B cell (primary cell): ENCODE results near the gene SELENON. TPM values are rescaled to one million over a fixed set of nuclear protein-coding genes. Genes with fewer than 3 reads are reported as not detected.
A peak's percentile ranks its signal among the peaks of the same experiment; 100 is the strongest.

Experiments
- ATAC-seq: fragments of 200-7000 bp; cut with Tn5 transposase; one replicate; pipeline ENCODE4 v1.10.0; 2021; ENCODE audit warnings: low read depth, mild to moderate bottlenecking, moderate number of reproducible peaks, moderate library complexity
- CTCF ChIA-PET: fragments of 350-600 bp; sonication (Branson Sonifier 250); formaldehyde crosslinking; loops from one replicate; lab custom pipeline; 2021; ENCODE audit warnings: antibody characterized with exemption, inconsistent platforms; lab: Charles Lee
- POLR2A ChIA-PET: fragments of 350-600 bp; sonication (Branson Sonifier 250); formaldehyde crosslinking; loops from one replicate; lab custom pipeline; 2021; ENCODE audit warnings: antibody characterized with exemption; lab: Charles Lee
- DNase-seq: peaks from one replicate; pipeline ENCODE4 v3.0.0; 2013
- H2AFZ ChIP-seq: 2 replicates; pipeline ENCODE4 v1.6.1; 2012; ENCODE audit warnings: mild to moderate bottlenecking, low read depth, low read length; ENCODE audit not compliant: insufficient read depth, poor library complexity, severe bottlenecking
- H3K27ac ChIP-seq, 2 donors: 1 replicate in 1 of 2; 2 replicates in 1 of 2; pipeline ENCODE4 v1.5.1; 2012 to 2013; ENCODE audit warnings: low read length in 2 of 2, mild to moderate bottlenecking in 2 of 2, moderate library complexity in 1 of 2
- H3K27me3 ChIP-seq, 4 experiments: fragments of 200-600 bp in 1 of 4; sonication (generic) in 1 of 4; replicated peaks in 1 of 4; 1 replicate in 2 of 4; 2 replicates in 2 of 4; pipeline versions ENCODE4 v1.6.1 to v1.7.0; 2013 to 2016; ENCODE audit warnings: low read length in 3 of 4, mild to moderate bottlenecking in 2 of 4, mixed read lengths in 1 of 4, moderate library complexity in 1 of 4; ENCODE audit not compliant: insufficient read depth in 4 of 4, control insufficient read depth in 3 of 4; ENCODE audit errors: control extremely low read depth in 1 of 4
- H3K36me3 ChIP-seq, 2 experiments: replicated peaks in 1 of 2; 1 replicate in 1 of 2; 2 replicates in 1 of 2; pipeline versions ENCODE4 v1.6.1 to v1.7.1; 2013; ENCODE audit warnings: low read length in 1 of 2; ENCODE audit not compliant: insufficient read depth in 2 of 2, control insufficient read depth in 1 of 2; ENCODE audit errors: control extremely low read depth in 1 of 2, extremely low read depth in 1 of 2
- H3K4me1 ChIP-seq, 2 donors: fragments of 200-600 bp in 1 of 2; sonication (generic) in 1 of 2; 1 replicate in 1 of 2; 2 replicates in 1 of 2; pipeline versions ENCODE4 v1.5.1 to v1.6.1; 2013 to 2017; ENCODE audit warnings: low read length in 2 of 2; ENCODE audit not compliant: control insufficient read depth in 2 of 2, insufficient read depth in 2 of 2
- H3K4me2 ChIP-seq: replicated peaks from 2 replicates; pipeline ENCODE3; 2012; ENCODE audit warnings: mild to moderate bottlenecking, low read depth, low read length; ENCODE audit not compliant: poor library complexity, severe bottlenecking
- H3K4me3 ChIP-seq, 5 experiments: fragments of 200-600 bp in 1 of 5; sonication (generic) in 1 of 5; 1 replicate in 3 of 5; 2 replicates in 2 of 5; pipeline versions ENCODE4 v1.5.1 to v1.7.0; 2011 to 2016; ENCODE audit warnings: low read length in 4 of 5, mild to moderate bottlenecking in 4 of 5, low read depth in 2 of 5, control low read depth in 1 of 5, moderate library complexity in 1 of 5; ENCODE audit not compliant: insufficient read depth in 1 of 5; ENCODE audit errors: control extremely low read depth in 1 of 5, extremely low read depth in 1 of 5
- H3K79me2 ChIP-seq: fragments of 200-600 bp; sonication (generic); one replicate; pipeline ENCODE4 v1.6.0; 2016; ENCODE audit warnings: low read length; ENCODE audit not compliant: control insufficient read depth, insufficient read depth
- H3K9ac ChIP-seq: fragments of 200-600 bp; sonication (generic); 2 replicates; pipeline ENCODE4 v1.6.1; 2017; ENCODE audit warnings: mild to moderate bottlenecking, low read length, moderate library complexity
- H3K9me3 ChIP-seq, 3 donors: one replicate each; pipeline versions ENCODE4 v1.6.1 to v1.7.1; 2013; ENCODE audit warnings: low read length in 2 of 3; ENCODE audit not compliant: control insufficient read depth in 2 of 3, insufficient read depth in 1 of 3; ENCODE audit errors: control extremely low read depth in 1 of 3
- H4K20me1 ChIP-seq: 2 replicates; pipeline ENCODE4 v1.6.0; 2012; ENCODE audit warnings: mild to moderate bottlenecking, low read length; ENCODE audit not compliant: insufficient read depth, control insufficient read depth, poor library complexity, severe bottlenecking
- H3K27ac Mint-ChIP-seq: one replicate; pipeline ENCODE4 v1.8.0; 2021; ENCODE audit warnings: mixed read lengths
- H3K27me3 Mint-ChIP-seq: one replicate; pipeline ENCODE4 v1.8.0; 2021; ENCODE audit warnings: mixed read lengths
- H3K4me1 Mint-ChIP-seq: one replicate; pipeline ENCODE4 v1.8.0; 2021; ENCODE audit warnings: mixed read lengths
- H3K4me3 Mint-ChIP-seq: one replicate; pipeline ENCODE4 v1.8.0; 2021; ENCODE audit warnings: mixed read lengths
- H3K9me3 Mint-ChIP-seq: one replicate; pipeline ENCODE4 v1.8.0; 2022; ENCODE audit warnings: mixed read lengths; ENCODE audit not compliant: insufficient read depth
- CTCF ChIP-seq: fragments of 200-600 bp; IDR thresholded peaks from one replicate; pipeline ENCODE4 v1.8.0; 2022; ENCODE audit warnings: antibody characterized with exemption, mild to moderate bottlenecking
- EZH2 ChIP-seq: IDR thresholded peaks from 2 replicates; pipeline ENCODE4 v1.6.1; 2012; ENCODE audit warnings: borderline replicate concordance, low read depth, mild to moderate bottlenecking, moderate library complexity, low read length; ENCODE audit not compliant: insufficient read depth, poor library complexity, severe bottlenecking
- WGBS: methylation state at CpG from one replicate; pipeline ENCODE4 v1.1.5; 2013; ENCODE audit warnings: missing lambda C conversion rate; ENCODE audit not compliant: insufficient coverage; 5-methylcytosine and 5-hydroxymethylcytosine counted together
- intact Hi-C: fragments of 100-400 bp; cut with micrococcal nuclease; formaldehyde crosslinking; loops from one replicate; pipeline ENCODE4 v1.10.0; 2022
- polyA plus RNA-seq: library from polyadenylated mRNA; depleted of rRNA; stranded (reverse); fragments of >200 nt; gene quantifications from 2 replicates; pipeline ENCODE4 v1.2.3, GENCODE V29; 2012
- total RNA-seq, 2 donors: library from RNA; stranded (reverse); fragments of 120-200 nt in 1 of 2; gene quantifications; 1 replicate in 1 of 2; 2 replicates in 1 of 2; pipeline versions ENCODE4 v1.2.3 to v1.2.4, GENCODE V29; 2013 to 2022

The SELENON gene
- total and polyA plus RNA-seq, 2 donors (not counting 1 experiment from before 2014, with no cell fraction given) = 10.9 to 16.5 TPM

- no peaks in the 10 kb centered on the region for H3K9me3 Mint-ChIP-seq
- H3K27ac Mint-ChIP-seq = peak overlapping the region; percentile 13
- ChIA-PET POLR2A (no interaction called here), CTCF (interaction anchor here (0.8 to 3.3 kb wide), 6 partner anchors 13 to 293 kb away, joined by 3 to 13 read pairs (median 5); no protein-coding TSS in a partner anchor)
- Histone ChIP-seq H4K20me1 (no peaks in the 10 kb centered on the region), H3K27ac (no peak overlapping the region), H3K4me2 (peak overlapping the region; percentile 17), H3K27me3 (peaks cover 0 to 4% (median 0%) of the 10 kb centered on the region in 4 experiments), H3K4me1 (peaks cover 7 to 21% of the 10 kb centered on the region in 2 donors), H3K4me3 (no peak overlapping the region), H3K9me3 (no peaks in the 10 kb centered on the region), H3K36me3 (no peaks in the 10 kb centered on the region), H3K9ac (no peak overlapping the region), H3K79me2 (peaks cover 4% of the 10 kb centered on the region), H2AFZ (peak overlapping the region; percentile 41)
- H3K4me3 Mint-ChIP-seq = peak overlapping the region; percentile 35
- peak; percentile 21 for ATAC-seq
- no peaks in the 10 kb centered on the region for H3K27me3 Mint-ChIP-seq
- TF ChIP-seq CTCF = peak; percentile 54
- TF ChIP-seq EZH2 = no peak
- peaks cover 21% of the 10 kb centered on the region for H3K4me1 Mint-ChIP-seq
- DNase-seq = peak; percentile 66
- 0% methylated on average over 4 of the region's 19 CpGs for WGBS
- intact Hi-C loops = loop anchor here (5.0 kb wide), 2 partner anchors 250 to 295 kb away; no protein-coding TSS in a partner anchor
Observed at GRCh38 chr1:25796811-25797458, 3.1 kb upstream of the SELENON start.

GRCh38 chr1:25797939-25798338 lies 2.1 kb upstream of the SELENON start:
- Mint-ChIP-seq H3K9me3 (no peaks in the 10 kb centered on the region), H3K4me3 (no peak overlapping the region), H3K4me1 (peaks cover 25% of the 10 kb centered on the region), H3K27me3 (no peaks in the 10 kb centered on the region), H3K27ac (no peak overlapping the region)
- no peak for TF ChIP-seq EZH2
- H3K4me1 ChIP-seq = peaks cover 10 to 21% of the 10 kb centered on the region in 2 donors
- no peak overlapping the region for H3K4me3 ChIP-seq
- no peaks in the 10 kb centered on the region for H3K9me3 ChIP-seq
- ChIA-PET POLR2A (no interaction called here), CTCF (interaction anchor here (0.9 to 3.3 kb wide), 2 partner anchors 184 to 189 kb away, joined by 3 to 13 read pairs; no protein-coding TSS in a partner anchor)
- 93% methylated on average over 7 of the region's 8 CpGs for WGBS
- ATAC-seq (no peak), DNase-seq (peak; percentile 36)
- intact Hi-C loops = loop anchor here (5.0 kb wide), 2 partner anchors 251 to 296 kb away; no protein-coding TSS in a partner anchor
- no peaks in the 10 kb centered on the region for H3K36me3 ChIP-seq
- no peak overlapping the region for H2AFZ ChIP-seq
- H3K27ac ChIP-seq = no peak overlapping the region
- H3K4me2 ChIP-seq = no peak overlapping the region
- H4K20me1 ChIP-seq = no peaks in the 10 kb centered on the region
- H3K79me2 ChIP-seq = peaks cover 4% of the 10 kb centered on the region
- peaks cover 0 to 4% (median 0%) of the 10 kb centered on the region in 4 experiments for H3K27me3 ChIP-seq
- no peak overlapping the region for H3K9ac ChIP-seq
